Upper lobe of left lung (tissue), 6 donors: ENCODE results near the gene AKR1C4. TPM values are rescaled to one million over a fixed set of nuclear protein-coding genes. Genes with fewer than 3 reads are reported as not detected.
"Not testable (repeated sequence)": the region's sequence is repeated elsewhere in the genome, so short reads cannot be mapped to it uniquely, and the experiment has no call there.

Experiments used
- ATAC-seq, 2 donors: fragments of 200-7000 bp; cut with Tn5 transposase; one replicate each; pipeline ENCODE4 v1.9.1; 2022; ENCODE audit warnings: mild to moderate bottlenecking in 2 of 2, moderate library complexity in 2 of 2; ENCODE audit not compliant: low FRiP score in 2 of 2
- DNase-seq, 2 donors: peaks; one replicate each; pipeline ENCODE4 v3.0.0-alpha.2; 2019 to 2020
- H3K27ac ChIP-seq, 4 donors: fragments of 200-600 bp; sonication (generic); one replicate each; pipeline ENCODE4 v1.5.1; 2016 to 2019
- H3K27me3 ChIP-seq, 4 donors: fragments of 200-600 bp; sonication (generic); one replicate each; pipeline ENCODE4 v1.5.1; 2017 to 2019
- H3K36me3 ChIP-seq, 4 donors: fragments of 200-600 bp; sonication (generic); one replicate each; pipeline ENCODE4 v1.5.1; 2016 to 2019
- H3K4me1 ChIP-seq, 4 donors: fragments of 200-600 bp; sonication (generic); one replicate each; pipeline ENCODE4 v1.5.1; 2018 to 2019
- H3K4me3 ChIP-seq, 4 donors: fragments of 200-600 bp; sonication (generic); one replicate each; pipeline ENCODE4 v1.5.1; 2017 to 2019; ENCODE audit warnings: mild to moderate bottlenecking in 2 of 4, moderate library complexity in 1 of 4
- H3K9me3 ChIP-seq, 4 donors: fragments of 200-600 bp; sonication (generic); one replicate each; pipeline ENCODE4 v1.5.1; 2018 to 2019
- CTCF ChIP-seq, 6 experiments: fragments of 450-650 bp in 4 of 6; fragments of 200-600 bp in 2 of 6; sonication (generic) in 2 of 6; IDR thresholded peaks; one replicate each; pipeline ENCODE4 v1.5.1; 2016 to 2019; ENCODE audit warnings: antibody characterized with exemption in 6 of 6
- EP300 ChIP-seq, 4 donors: sonication (generic); formaldehyde crosslinking; IDR thresholded peaks; one replicate each; pipeline ENCODE4 v1.5.1; 2017; ENCODE audit warnings: antibody characterized with exemption in 4 of 4, control low read depth in 2 of 4
- POLR2A ChIP-seq, 4 donors: fragments of 450-650 bp; IDR thresholded peaks; one replicate each; pipeline ENCODE4 v1.5.1; 2016 to 2017; ENCODE audit warnings: antibody characterized with exemption in 4 of 4, mild to moderate bottlenecking in 2 of 4
- POLR2AphosphoS5 ChIP-seq, 2 donors: sonication (generic); formaldehyde crosslinking; IDR thresholded peaks; one replicate each; pipeline ENCODE4 v1.5.1; 2017; ENCODE audit warnings: antibody characterized with exemption in 2 of 2
- WGBS, 2 donors: methylation state at CpG; one replicate each; pipeline ENCODE4 v1.1.5; 2017 to 2018; 5-methylcytosine and 5-hydroxymethylcytosine counted together
- total RNA-seq, 6 donors: library from RNA; depleted of rRNA in 4 of 6; stranded (reverse); fragments of >200 nt in 4 of 6; gene quantifications; one replicate each; pipeline versions ENCODE4 v1.1.0 to v1.2.1, GENCODE V29; 2016 to 2021
- donor health status: DM: no; HTN: no; CAD: no; lungs with moderate emphysema.
- donor health status: DM: no; HTN: yes; CAD: no; lungs with severe emphysema.

AKR1C4 gene
- total RNA-seq, 6 donors from 2014 or later: not detected

- ATAC-seq (peak; percentile 19 to 26), DNase-seq (no peak)
- H3K36me3 ChIP-seq: no peaks in the 10 kb centered on the region
- no peaks in the 10 kb centered on the region for H3K9me3 ChIP-seq
- no peak for TF ChIP-seq EP300 (IDR thresholded peaks at IDR 0.05)
- TF ChIP-seq POLR2A (IDR thresholded peaks at IDR 0.05): no peak
- TF ChIP-seq POLR2AphosphoS5 (IDR thresholded peaks at IDR 0.05): no peak
- TF ChIP-seq CTCF (IDR thresholded peaks at IDR 0.05): no peak
- H3K4me3 ChIP-seq: no peak overlapping the region
- H3K4me1 ChIP-seq: peaks cover 0 to 3% (median 0%) of the 10 kb centered on the region in 4 donors
- peak overlapping the region in 2 of 4 donors; percentile 34 to 40 for H3K27ac ChIP-seq
- WGBS, 2 donors: 72 to 75% methylated on average over 8 of the region's 8 CpGs
- H3K27me3 ChIP-seq: no peaks in the 10 kb centered on the region
Measured at GRCh38 chr10:5252177-5253037, 55.8 kb downstream of the AKR1C4 start.

- H3K4me1 ChIP-seq: peaks cover 0 to 3% (median 0%) of the 10 kb centered on the region in 4 donors
- WGBS, 2 donors: 97% methylated on average over 4 of the region's 4 CpGs
- no peaks in the 10 kb centered on the region for H3K36me3 ChIP-seq
- no peak overlapping the region for H3K4me3 ChIP-seq
- ATAC-seq: no peak
- TF ChIP-seq POLR2A (IDR thresholded peaks at IDR 0.05) (no peak), EP300 (IDR thresholded peaks at IDR 0.05) (no peak), CTCF (IDR thresholded peaks at IDR 0.05) (no peak), POLR2AphosphoS5 (IDR thresholded peaks at IDR 0.05) (no peak)
- no peaks in the 10 kb centered on the region for H3K27me3 ChIP-seq
- no peak for DNase-seq
- no peak overlapping the region for H3K27ac ChIP-seq
- no peaks in the 10 kb centered on the region for H3K9me3 ChIP-seq
Measured at GRCh38 chr10:5254488-5254887, 57.9 kb downstream of the AKR1C4 start.

GRCh38 chr10:5257768-5258167 is 61.1 kb downstream of the AKR1C4 start:
- not testable (repeated sequence) for ATAC-seq, DNase-seq, H3K27me3 ChIP-seq, H3K36me3 ChIP-seq, H3K9me3 ChIP-seq, H3K4me1 ChIP-seq, H3K27ac ChIP-seq, H3K4me3 ChIP-seq
- WGBS, 2 donors: 78 to 89% methylated on average over 3 of the region's 3 CpGs

GRCh38 chr10:5259132-5259951 is 62.7 kb downstream of the AKR1C4 start:
- no peak overlapping the region for H3K4me3 ChIP-seq
- WGBS, 2 donors: 82 to 88% methylated on average over 6 of the region's 6 CpGs
- H3K27ac ChIP-seq: no peak overlapping the region
- H3K36me3 ChIP-seq: no peaks in the 10 kb centered on the region
- TF ChIP-seq EP300 (IDR thresholded peaks at IDR 0.05) (no peak), POLR2AphosphoS5 (IDR thresholded peaks at IDR 0.05) (no peak), CTCF (IDR thresholded peaks at IDR 0.05) (no peak), POLR2A (IDR thresholded peaks at IDR 0.05) (no peak)
- DNase-seq: no peak
- peaks cover 0 to 8% (median 0%) of the 10 kb centered on the region in 4 donors for H3K9me3 ChIP-seq
- no peaks in the 10 kb centered on the region for H3K27me3 ChIP-seq
- no peaks in the 10 kb centered on the region for H3K4me1 ChIP-seq
- ATAC-seq: no peak

GRCh38 chr10:5259952-5260578 is 63.4 kb downstream of the AKR1C4 start:
- no peak for DNase-seq
- 87 to 91% methylated on average over 5 of the region's 5 CpGs for WGBS, 2 donors
- ATAC-seq: no peak

More at GRCh38 chr10:5259952-5260578, 63.4 kb downstream of the AKR1C4 start:
- Histone ChIP-seq H3K36me3 (no peaks in the 10 kb centered on the region), H3K4me3 (no peak overlapping the region), H3K9me3 (peaks cover 0 to 9% (median 0%) of the 10 kb centered on the region in 4 donors), H3K27me3 (no peaks in the 10 kb centered on the region), H3K4me1 (no peaks in the 10 kb centered on the region), H3K27ac (no peak overlapping the region)
- TF ChIP-seq EP300 (IDR thresholded peaks at IDR 0.05): no peak
- no peak for TF ChIP-seq POLR2AphosphoS5 (IDR thresholded peaks at IDR 0.05)
- TF ChIP-seq CTCF (IDR thresholded peaks at IDR 0.05): no peak
